GM12891 (cell line): ENCODE measurements around the gene LRCH1.

Source experiments
- DNase-seq: peaks from one replicate; pipeline ENCODE4 v3.0.0; 2011; ENCODE audit warnings: low spot score; ENCODE audit not compliant: insufficient read length
- FAIRE-seq: peaks from 2 replicates; lab custom pipeline; 2011; peaks lifted over from hg19 to GRCh38; lab: Jason Lieb, UNC
- PAX5 ChIP-seq: IDR thresholded peaks from 2 replicates; pipeline ENCODE4 v1.6.1; 2011; ENCODE audit warnings: low read length, moderate library complexity, mild to moderate bottlenecking; ENCODE audit not compliant: insufficient read depth, severe bottlenecking
- POLR2A ChIP-seq: IDR thresholded peaks from 2 replicates; pipeline ENCODE4 v1.6.1; 2011; ENCODE audit warnings: low read depth, low read length, control low read depth
- POLR2AphosphoS5 ChIP-seq: IDR thresholded peaks from 2 replicates; pipeline ENCODE4 v1.6.1; 2011; ENCODE audit warnings: low read depth, low read length, control low read depth
- POU2F2 ChIP-seq: IDR thresholded peaks from 2 replicates; pipeline ENCODE4 v1.6.1; 2011; ENCODE audit warnings: low read depth, mild to moderate bottlenecking, control low read depth, low read length, moderate library complexity
- SPI1 ChIP-seq: IDR thresholded peaks from 2 replicates; pipeline ENCODE4 v1.6.1; 2011; ENCODE audit warnings: low read depth, low read length, control low read depth
- TAF1 ChIP-seq: IDR thresholded peaks from 2 replicates; pipeline ENCODE4 v1.6.1; 2011; ENCODE audit warnings: low read depth, low read length, control low read depth

Gene LRCH1

GRCh38 chr13:46580362-46580839 is 27.4 kb downstream of the LRCH1 start:
- FAIRE-seq, result peak; percentile 69
- 0 out of 2 replicates have a peak, but pooled peaks have one; percentile 24 for TF ChIP-seq POU2F2
- peak; percentile 58 for TF ChIP-seq SPI1
- no peak for TF ChIP-seq POLR2AphosphoS5
- 0 out of 2 replicates have a peak, but pooled peaks have one; percentile 50 for TF ChIP-seq POLR2A
- peak; percentile 64 for TF ChIP-seq PAX5
- TF ChIP-seq TAF1, result 0 out of 2 replicates have a peak, but pooled peaks have one; percentile 6

GRCh38 chr13:46582190-46582589 is 29.2 kb downstream of the LRCH1 start:
- DNase-seq (no peak), FAIRE-seq (no peak)
- TF ChIP-seq PAX5 (no peak), POU2F2 (no peak), POLR2AphosphoS5 (no peak), TAF1 (no peak), SPI1 (no peak), POLR2A (no peak)

More at GRCh38 chr13:46580362-46580839, 27.4 kb downstream of the LRCH1 start:
- DNase-seq, result no peak

GRCh38 chr13:46586751-46587514 is 34.0 kb downstream of the LRCH1 start:
- DNase-seq, result no peak
- no peak for TF ChIP-seq TAF1
- FAIRE-seq, result peak; percentile 43

- DNase-seq (no peak), FAIRE-seq (no peak)
- TF ChIP-seq PAX5, result peak; percentile 70
- no peak for TF ChIP-seq TAF1
These were observed 34.9 kb downstream of the LRCH1 start for GRCh38 chr13:46587807-46588418.

GRCh38 chr13:46592385-46592784 is 39.4 kb downstream of the LRCH1 start:
- FAIRE-seq, result no peak
- DNase-seq, result no peak
- TF ChIP-seq SPI1 (peak; percentile 43; the same call in 1 of the 2 replicates), PAX5 (no peak)

GRCh38 chr13:46593398-46593797 is 40.4 kb downstream of the LRCH1 start:
- FAIRE-seq, result peak; percentile 91
- TF ChIP-seq POLR2AphosphoS5, result no peak
- no peak for TF ChIP-seq SPI1
- no peak for TF ChIP-seq POU2F2
- TF ChIP-seq PAX5, result no peak
- TF ChIP-seq TAF1, result no peak
- TF ChIP-seq POLR2A, result no peak
- no peak for DNase-seq

- DNase-seq (no peak), FAIRE-seq (no peak)
- TF ChIP-seq POLR2AphosphoS5 (no peak), PAX5 (no peak), POU2F2 (no peak), POLR2A (no peak), SPI1 (no peak), TAF1 (no peak)
These were observed 41.6 kb downstream of the LRCH1 start for GRCh38 chr13:46594374-46595078.

- FAIRE-seq (peak; percentile 96), DNase-seq (no peak)
- no peak for TF ChIP-seq TAF1
- TF ChIP-seq PAX5, result no peak
- no peak for TF ChIP-seq POLR2AphosphoS5
- TF ChIP-seq POU2F2, result no peak
- no peak for TF ChIP-seq POLR2A
- peak; percentile 68; the same call in 1 of the 2 replicates for TF ChIP-seq SPI1
These were observed 42.3 kb downstream of the LRCH1 start for GRCh38 chr13:46595136-46595884.

- peak; percentile 5 for FAIRE-seq
- TF ChIP-seq SPI1 (no peak), POU2F2 (no peak), POLR2A (no peak), POLR2AphosphoS5 (no peak), TAF1 (no peak), PAX5 (no peak)
- DNase-seq, result no peak
These were observed 42.9 kb downstream of the LRCH1 start for GRCh38 chr13:46595885-46596275.

- no peak for DNase-seq
- FAIRE-seq, result peak; percentile 71
- TF ChIP-seq SPI1, result peak; percentile 33; the same call in 1 of the 2 replicates
- TF ChIP-seq TAF1, result no peak
These were observed 43.5 kb downstream of the LRCH1 start for GRCh38 chr13:46596466-46596865.
